Glomerular visceral epithelial cell (primary cell): ENCODE measurements around the gene FOXD4.
"Not testable (repeated sequence)": the region's sequence is repeated elsewhere in the genome, so short reads cannot be mapped to it uniquely, and the experiment has no call there.

Experiments
- DNase-seq: peaks from one replicate; pipeline ENCODE4 v3.0.0-alpha.2; 2016; ENCODE audit errors: extremely low spot score

FOXD4 gene

GRCh38 chr9:93909-94308, 24.3 kb downstream of the FOXD4 start:
- not testable (repeated sequence) for DNase-seq

GRCh38 chr9:90851-91250, 27.4 kb downstream of the FOXD4 start:
- DNase-seq, result not testable (repeated sequence)

GRCh38 chr9:88396-89037, 29.7 kb downstream of the FOXD4 start:
- DNase-seq, result not testable (repeated sequence)

GRCh38 chr9:87860-88259, 30.4 kb downstream of the FOXD4 start:
- DNase-seq, result not testable (repeated sequence)

GRCh38 chr9:87105-87504, 31.1 kb downstream of the FOXD4 start:
- not testable (repeated sequence) for DNase-seq

GRCh38 chr9:86697-87096, 31.5 kb downstream of the FOXD4 start:
- DNase-seq, result not testable (repeated sequence)

- not testable (repeated sequence) for DNase-seq
Measured at GRCh38 chr9:82932-83689, 35.1 kb downstream of the FOXD4 start.

GRCh38 chr9:78333-78732, 39.9 kb downstream of the FOXD4 start:
- DNase-seq, result not testable (repeated sequence)

GRCh38 chr9:76389-76788, 41.8 kb downstream of the FOXD4 start:
- DNase-seq, result not testable (repeated sequence)

GRCh38 chr9:73900-74525, 44.2 kb downstream of the FOXD4 start:
- DNase-seq, result not testable (repeated sequence)

GRCh38 chr9:73076-73899, 44.9 kb downstream of the FOXD4 start:
- not testable (repeated sequence) for DNase-seq
